AG09309 (cell line): ENCODE measurements around the gene RAPGEF5.

Source experiments
- DNase-seq: peaks from one replicate; pipeline ENCODE4 v3.0.0-alpha.2; 2010; ENCODE audit warnings: low read depth
- H3K4me3 ChIP-seq: 2 replicates; pipeline ENCODE4 v1.5.1; 2011; ENCODE audit warnings: mild to moderate bottlenecking, low read depth, low read length, moderate library complexity; ENCODE audit not compliant: control insufficient read depth
- TF ChIP-seq, protein P1 (sequence below): IDR thresholded peaks from 2 replicates; pipeline ENCODE4 v1.5.1; 2011; ENCODE audit warnings: mild to moderate bottlenecking, low read depth, low read length, inconsistent platforms; ENCODE audit not compliant: insufficient read depth, control insufficient read depth; ENCODE audit errors: missing control alignments

Gene RAPGEF5

GRCh38 chr7:22208799-22209198 is 148.2 kb downstream of the RAPGEF5 start:
- TF ChIP-seq, protein P1, sequence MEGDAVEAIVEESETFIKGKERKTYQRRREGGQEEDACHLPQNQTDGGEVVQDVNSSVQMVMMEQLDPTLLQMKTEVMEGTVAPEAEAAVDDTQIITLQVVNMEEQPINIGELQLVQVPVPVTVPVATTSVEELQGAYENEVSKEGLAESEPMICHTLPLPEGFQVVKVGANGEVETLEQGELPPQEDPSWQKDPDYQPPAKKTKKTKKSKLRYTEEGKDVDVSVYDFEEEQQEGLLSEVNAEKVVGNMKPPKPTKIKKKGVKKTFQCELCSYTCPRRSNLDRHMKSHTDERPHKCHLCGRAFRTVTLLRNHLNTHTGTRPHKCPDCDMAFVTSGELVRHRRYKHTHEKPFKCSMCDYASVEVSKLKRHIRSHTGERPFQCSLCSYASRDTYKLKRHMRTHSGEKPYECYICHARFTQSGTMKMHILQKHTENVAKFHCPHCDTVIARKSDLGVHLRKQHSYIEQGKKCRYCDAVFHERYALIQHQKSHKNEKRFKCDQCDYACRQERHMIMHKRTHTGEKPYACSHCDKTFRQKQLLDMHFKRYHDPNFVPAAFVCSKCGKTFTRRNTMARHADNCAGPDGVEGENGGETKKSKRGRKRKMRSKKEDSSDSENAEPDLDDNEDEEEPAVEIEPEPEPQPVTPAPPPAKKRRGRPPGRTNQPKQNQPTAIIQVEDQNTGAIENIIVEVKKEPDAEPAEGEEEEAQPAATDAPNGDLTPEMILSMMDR = no peak
- H3K4me3 ChIP-seq = no peak overlapping the region
- no peak for DNase-seq

DNA sequence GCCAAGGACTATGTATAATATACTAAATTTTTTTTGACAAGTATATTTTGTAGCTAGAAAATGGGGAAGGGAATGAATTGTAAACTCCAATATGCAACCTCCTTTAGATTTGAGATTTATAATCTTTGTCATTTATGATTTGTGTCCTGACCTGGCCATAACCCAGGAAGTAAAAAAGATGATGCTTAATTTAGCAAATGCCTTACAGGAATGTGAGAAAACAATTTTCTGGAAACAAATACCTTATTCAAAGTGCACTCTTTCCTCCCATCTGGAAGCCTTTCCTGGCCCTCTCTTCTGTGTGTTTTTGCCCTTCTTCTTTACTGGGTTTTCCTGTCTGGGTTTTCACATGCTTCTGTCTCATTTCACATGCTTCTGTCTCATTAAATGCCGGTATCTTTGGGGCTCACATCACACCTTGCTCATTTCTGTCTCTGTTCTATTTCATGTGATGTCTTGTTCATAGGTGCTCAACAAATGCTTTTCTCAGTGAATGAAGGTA is 149.2 kb downstream of the RAPGEF5 start:
- no peak for DNase-seq
- H3K4me3 ChIP-seq = no peak overlapping the region
- TF ChIP-seq, protein P1 = no peak

- no peak for DNase-seq
- H3K4me3 ChIP-seq = no peak overlapping the region
- TF ChIP-seq, protein P1 = no peak
Measured at GRCh38 chr7:22205631-22206030, 151.3 kb downstream of the RAPGEF5 start.

DNA sequence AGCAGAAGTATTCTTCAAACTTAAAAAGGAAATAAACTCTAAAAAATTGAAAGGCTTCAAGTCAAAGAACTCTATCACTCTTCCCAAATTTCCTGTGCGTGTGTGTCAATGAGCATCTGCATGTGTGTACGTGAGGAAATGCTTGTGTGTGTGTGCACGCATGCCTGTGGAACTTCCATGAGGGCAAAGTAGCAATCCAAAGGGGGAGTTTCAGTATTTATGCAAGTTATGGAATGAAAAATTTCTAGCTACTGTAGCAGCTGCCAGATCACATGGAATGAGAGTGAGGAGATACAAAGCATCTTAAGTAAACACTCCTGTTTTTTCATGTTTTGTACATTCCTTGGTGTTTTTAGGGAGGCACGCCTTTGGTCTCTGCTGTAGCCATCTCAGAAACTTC is 152.6 kb downstream of the RAPGEF5 start:
- H3K4me3 ChIP-seq = no peak overlapping the region

GRCh38 chr7:22202141-22202540 is 154.8 kb downstream of the RAPGEF5 start:
- TF ChIP-seq, protein P1 = no peak
- DNase-seq = no peak

More for the DNA sequence above, 152.6 kb downstream of the RAPGEF5 start:
- TF ChIP-seq, protein P1 = no peak
- DNase-seq = no peak

GRCh38 chr7:22201186-22201880 is 155.6 kb downstream of the RAPGEF5 start:
- TF ChIP-seq, protein P1 = no peak
- DNase-seq = no peak
- no peak overlapping the region for H3K4me3 ChIP-seq

More at GRCh38 chr7:22202141-22202540, 154.8 kb downstream of the RAPGEF5 start:
- H3K4me3 ChIP-seq = no peak overlapping the region
